HG03439 (cell line): ENCODE measurements around the gene RPTOR.
"Not testable (repeated sequence)": the region's sequence is repeated elsewhere in the genome, so short reads cannot be mapped to it uniquely, and the experiment has no call there.

Experiments used
- ATAC-seq: cut with Tn5 transposase; IDR thresholded peaks from one replicate; pipeline ENCODE4 v1.9.1; 2021; ENCODE audit warnings: mild to moderate bottlenecking, moderate library complexity; ENCODE audit not compliant: unreplicated experiment

The RPTOR gene

DNA sequence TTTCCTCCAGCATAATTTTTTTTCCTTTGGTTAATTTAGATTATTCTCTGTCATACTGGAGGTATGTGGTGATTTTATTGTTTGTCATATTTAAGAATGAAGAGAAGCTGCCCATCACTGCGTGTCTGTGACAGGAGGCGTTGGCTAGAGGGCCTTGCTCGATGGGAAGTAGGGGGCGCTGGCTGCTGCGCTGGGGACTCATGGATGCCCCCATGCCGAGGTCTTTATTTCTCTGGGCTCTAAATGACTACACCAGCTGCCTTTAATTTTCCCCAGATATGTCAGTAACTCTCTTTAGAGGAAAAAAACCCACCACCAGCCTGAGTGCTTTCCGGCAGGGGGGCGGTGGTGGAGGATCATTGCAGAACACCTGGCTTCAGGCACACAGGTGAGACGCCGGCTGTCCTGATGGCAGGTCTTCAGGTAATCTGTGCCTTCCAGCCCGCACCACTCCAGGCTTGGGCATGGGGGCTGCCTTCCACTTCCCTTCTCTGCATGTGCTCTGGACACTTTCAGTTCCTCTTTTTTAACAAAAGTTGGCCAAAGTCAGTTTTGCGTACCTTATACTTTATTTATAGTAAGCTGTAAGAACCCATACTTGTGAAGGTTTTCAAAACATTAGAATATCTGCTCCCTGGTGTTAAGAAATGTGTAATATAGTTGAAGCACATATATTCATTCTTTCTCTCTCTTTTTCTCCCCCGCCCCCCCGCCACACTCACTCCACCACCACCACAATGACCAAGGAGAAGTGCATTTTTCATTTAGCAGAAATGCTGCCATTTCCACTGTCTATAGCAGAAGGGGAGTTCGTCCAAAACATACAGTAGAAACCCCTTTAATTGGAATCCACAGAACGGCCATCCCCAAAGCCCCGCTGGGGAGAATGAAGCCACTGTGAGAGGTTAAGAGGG is 192.7 kb downstream of the RPTOR start:
- ATAC-seq: peak; percentile 79

DNA sequence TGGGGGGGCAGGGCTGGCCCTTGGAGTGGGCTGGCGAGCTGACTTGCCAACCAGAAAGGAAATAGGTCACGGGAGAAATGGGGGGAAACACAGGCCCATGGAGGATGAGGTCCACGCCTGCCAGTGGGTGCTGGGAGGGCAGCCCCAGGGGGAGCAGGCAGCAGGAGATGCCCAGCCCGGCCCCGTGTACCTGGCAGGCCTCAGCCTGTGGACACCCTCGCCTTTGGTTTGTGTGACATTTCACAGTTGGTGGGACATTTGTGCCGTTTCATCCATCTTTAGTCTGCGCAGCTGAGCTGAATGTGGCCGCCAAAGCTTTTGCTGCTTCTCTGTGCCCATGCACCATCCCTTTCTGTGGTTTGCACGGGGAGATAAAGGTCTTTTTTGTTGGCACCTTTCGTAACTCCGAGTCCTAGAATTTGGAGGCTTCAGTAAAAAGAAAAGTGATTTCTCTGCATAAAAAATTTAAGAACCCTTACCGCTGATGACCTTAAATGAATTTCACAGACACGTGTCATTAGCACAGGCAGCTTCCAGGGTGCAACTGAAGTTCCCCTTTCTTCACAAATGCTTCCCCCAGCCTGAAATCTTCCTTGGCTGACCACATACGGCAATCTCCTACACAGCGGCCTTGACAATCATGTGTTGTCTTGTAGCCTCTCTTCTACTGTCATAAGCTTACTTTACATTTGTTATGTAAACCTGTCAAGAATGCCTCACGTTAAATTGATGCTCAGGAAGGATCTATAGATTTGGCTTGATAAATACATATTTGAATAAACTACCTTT is 193.6 kb downstream of the RPTOR start:
- no peak for ATAC-seq

DNA sequence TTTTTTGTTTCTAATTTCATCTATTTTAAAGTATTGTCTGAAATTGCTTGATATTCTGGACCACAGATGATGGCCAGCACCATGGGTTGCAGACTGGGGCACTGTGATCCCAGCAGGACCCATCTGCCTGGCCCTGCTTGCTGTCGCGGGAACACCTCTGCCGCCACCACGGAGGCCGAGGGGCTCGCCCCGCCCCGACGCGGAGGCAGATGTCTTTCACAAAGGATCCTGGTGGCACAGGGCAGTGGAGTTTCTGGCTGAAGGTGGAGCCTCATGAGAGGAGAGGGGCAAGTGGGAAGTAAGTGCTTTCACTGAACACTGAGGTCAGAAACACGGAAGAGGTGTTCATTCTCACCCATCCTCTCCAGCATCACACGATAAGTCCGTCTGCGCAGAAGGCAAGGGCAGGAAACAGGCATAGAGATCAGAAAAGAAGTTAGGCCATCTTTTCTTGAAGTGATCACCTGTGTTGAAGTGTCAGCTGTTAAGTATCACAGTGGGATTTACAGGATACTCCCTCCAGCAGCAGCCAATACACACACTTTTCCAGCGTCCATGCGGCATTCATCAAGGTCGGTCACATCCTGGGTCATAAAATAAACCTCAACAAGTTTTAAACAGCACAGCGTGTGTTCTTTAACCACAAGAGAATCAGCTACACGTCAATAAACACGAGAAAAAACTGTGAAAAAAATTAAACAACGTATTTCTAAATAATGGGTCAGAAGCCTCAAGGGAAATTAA is 194.5 kb downstream of the RPTOR start:
- no peak for ATAC-seq

DNA sequence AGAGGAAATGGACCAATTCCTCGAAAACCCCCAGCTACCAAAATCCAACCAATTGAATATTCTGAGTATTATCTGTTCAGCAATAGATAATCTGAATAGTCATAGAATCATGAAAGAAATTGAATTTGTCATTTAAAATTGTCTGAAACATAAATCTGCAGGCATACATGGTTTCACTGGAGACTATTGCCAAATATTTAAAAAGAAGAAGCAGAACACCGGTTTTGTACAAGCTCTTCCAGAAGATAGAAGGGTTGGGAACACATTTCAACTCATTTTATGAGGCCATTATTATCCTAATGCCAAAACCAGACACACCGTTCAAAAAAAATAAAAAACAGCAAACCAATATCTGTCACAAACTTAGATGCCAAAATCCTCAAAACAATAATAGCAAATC is 195.5 kb downstream of the RPTOR start:
- ATAC-seq: no peak

DNA sequence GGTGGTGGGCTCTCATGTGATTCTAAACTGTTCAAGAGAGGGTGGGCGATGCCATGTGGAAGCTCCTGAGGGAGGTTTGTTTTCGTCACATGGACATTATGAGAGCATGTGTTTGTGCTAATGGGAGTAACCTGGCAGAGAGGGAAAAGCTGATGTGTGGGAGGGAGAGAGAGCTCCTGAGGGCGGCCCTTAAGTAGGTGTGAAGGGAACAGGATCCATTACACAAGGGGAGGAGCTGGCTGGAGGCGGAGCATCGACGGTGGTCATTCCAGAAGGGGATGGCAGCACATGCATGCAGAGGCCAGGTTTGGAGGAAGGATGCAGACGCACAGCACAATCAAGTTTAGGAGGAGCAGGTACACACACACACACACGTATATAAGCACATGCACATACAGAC is 197.5 kb downstream of the RPTOR start:
- ATAC-seq: no peak

DNA sequence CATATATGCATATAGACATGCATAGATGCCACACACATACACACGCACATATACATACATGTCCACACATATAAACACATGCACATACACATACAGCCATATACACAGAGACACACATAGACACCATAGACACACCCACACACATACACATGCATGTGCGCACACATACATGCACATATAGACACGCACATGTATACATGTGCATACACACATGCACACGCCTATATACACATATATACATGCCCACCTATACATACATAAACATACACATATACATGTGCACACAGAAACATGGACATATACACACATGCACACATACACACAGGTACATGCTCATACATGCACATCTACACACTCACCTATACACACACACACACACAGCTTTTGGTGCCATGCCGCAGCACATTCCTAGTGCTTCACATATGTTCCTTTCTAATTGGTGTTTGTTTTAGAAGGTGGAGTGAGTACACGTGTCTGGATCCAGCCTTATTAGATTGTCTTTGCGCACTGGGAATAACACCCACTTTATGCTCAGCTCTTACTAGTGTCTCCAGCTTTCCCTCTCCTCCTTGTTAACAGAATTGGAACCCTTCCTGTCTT is 198.0 kb downstream of the RPTOR start:
- no peak for ATAC-seq

DNA sequence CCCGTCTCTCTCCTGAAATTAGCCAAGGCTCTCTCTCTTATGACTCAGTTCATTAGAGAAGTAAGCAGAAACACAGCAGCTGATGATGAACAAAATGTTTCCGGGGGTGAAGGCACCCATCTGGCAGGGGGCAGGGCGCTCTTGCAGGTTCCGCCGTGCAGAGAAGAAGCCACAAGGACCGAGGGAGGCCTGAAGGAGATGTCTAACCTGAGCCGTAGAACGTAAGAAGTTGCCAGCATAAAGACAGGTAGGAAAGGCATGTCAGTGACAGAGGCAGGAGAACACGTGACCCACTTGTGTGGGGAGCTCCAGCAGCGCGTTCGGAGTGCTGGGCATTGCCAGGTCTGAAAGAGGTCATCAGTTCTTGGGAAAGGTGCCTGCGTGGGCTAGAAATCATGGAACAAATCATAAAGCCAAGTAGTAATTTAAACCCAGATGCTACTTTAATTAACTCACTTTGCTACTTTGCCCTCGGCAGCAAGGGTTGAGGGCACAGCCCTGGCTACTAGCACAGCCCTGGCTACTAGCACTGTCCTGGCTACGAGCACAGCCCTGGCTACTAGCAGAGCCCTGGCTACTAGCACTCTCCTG is 198.6 kb downstream of the RPTOR start:
- no peak for ATAC-seq

DNA sequence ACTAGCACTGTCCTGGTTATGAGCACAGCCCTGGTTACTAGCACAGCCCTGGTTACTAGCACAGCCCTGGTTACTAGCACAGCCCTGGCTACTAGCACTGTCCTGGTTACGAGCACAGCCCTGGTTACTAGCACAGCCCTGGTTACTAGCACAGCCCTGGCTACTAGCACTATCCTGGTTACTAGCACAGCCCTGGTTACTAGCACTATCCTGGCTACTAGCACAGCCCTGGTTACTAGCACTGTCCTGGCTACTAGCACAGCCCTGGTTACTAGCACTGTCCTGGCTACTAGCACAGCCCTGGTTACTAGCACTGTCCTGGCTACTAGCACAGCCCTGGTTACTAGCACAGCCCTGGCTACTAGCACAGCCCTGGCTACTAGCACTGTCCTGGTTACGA is 199.3 kb downstream of the RPTOR start:
- ATAC-seq: not testable (repeated sequence)

DNA sequence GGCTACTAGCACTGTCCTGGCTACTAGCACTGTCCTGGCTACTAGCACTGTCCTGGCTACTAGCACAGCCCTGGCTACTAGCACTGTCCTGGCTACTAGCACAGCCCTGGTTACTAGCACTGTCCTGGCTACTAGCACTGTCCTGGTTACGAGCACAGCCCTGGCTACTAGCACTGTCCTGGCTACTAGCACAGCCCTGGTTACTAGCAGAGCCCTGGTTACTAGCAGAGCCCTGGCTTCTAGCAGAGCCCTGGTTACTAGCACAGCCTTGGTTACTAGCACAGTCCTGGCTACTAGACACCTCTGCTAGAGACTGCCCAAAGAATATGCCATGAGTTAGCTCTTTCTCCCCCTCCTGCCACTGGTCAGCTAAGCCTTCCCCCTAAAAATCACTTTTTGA is 200.1 kb downstream of the RPTOR start:
- not testable (repeated sequence) for ATAC-seq

DNA sequence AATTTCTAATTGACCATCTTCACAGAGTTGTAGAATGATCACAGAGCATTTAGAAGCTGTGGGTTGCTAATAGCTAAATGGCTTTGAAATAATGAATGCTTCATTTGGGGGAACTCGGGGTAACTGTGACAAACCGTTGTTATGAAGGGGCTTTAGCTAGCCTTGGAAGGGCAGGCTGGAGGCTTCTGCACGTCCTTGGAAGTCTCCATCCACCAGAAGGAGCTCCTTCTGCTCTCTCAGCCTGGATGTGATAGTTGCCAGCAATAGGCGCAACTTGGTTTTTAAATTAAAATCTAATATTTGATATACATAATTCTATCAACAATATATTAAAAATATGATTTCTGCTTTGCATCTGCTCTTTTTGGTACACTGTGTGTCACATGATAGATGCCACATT is 200.5 kb downstream of the RPTOR start:
- no peak for ATAC-seq

DNA sequence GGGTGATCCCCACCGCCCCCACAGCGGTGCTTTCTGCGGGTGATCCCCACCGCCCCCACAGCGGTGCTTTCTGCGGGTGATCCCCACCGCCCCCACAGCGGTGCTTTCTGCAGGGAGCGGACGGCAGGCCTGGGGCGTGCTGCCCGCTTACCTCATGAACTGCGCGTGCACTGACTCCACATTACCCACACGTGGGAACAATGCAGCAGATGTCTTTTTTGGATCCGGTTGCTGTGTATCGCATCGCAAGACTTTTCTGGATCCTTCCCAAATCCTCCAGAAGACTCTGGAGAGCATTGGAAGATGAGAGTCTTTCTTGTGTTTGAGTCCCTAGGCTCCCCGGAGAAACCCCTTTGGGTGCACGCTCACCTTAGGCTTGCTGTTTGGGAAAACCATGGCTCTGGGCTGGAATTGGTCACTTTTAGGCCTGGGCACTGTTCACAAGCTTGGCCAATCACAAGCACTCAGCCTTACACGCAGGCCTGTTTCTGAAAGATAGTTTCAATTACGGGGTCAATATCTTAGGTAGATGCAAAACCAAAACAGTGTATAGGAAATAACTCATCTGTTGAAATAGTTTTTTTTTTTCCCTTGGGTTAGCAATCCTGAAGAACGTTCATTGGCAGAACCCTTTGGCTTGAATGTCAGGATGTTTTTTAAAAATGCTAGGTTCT is 201.8 kb downstream of the RPTOR start:
- ATAC-seq: no peak

DNA sequence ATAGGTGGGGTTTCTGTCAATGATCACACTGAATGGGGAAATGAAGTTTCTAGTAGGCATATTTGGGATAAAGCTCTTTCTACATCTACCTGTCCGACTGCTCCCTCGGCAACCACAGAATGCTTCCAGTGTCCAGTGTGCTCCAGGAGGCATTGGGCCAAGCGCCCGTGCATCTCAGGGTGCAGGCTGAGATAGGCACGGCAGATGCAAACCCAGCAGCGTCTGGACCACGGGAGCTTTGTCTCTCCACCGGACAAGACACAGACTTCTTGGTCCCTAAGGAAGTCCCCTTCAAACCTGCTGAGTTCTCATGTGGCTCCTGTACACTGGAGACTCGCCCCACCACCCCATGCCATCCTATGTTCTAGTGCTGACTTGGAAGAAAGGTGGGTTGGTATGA is 202.8 kb downstream of the RPTOR start:
- ATAC-seq: no peak

DNA sequence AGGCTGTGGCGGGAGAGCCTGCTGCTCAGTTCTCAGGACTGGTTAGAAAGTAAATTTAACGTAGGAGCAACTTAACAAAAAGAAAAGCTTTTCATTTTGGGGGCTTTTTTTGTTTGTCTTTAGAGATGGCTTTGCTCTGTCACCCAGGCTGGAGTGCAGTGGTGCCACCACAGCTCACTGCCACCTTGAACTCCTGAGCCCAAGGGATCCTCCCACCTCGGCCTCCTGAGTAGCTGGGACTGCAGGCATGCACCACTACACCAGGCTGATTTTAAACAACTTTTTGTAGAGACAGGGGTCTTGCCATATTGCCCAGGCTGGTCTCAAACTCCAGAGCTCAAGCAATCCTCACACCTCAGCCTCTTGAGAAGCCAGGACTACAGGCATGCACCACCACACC is 205.0 kb downstream of the RPTOR start:
- ATAC-seq: no peak

DNA sequence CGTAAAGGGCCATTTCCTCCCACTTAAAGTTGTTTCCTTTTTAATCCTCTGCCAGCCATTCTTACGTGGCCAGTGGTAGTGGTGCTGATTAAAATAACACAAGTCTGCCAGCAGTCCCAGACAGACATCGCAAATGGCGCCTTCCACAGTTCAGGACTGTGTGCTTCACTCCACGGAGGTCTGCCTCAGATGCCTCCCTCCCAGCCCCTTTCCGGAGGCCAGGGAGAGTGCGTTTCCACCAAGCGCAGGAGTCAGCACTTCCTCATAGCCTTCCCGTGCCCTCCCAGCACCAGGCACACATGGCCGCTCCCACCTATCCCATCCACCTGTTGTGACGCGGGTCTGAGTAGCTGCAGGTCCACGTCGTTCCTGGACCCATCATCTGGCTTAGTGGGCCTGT is 205.6 kb downstream of the RPTOR start:
- ATAC-seq: no peak

DNA sequence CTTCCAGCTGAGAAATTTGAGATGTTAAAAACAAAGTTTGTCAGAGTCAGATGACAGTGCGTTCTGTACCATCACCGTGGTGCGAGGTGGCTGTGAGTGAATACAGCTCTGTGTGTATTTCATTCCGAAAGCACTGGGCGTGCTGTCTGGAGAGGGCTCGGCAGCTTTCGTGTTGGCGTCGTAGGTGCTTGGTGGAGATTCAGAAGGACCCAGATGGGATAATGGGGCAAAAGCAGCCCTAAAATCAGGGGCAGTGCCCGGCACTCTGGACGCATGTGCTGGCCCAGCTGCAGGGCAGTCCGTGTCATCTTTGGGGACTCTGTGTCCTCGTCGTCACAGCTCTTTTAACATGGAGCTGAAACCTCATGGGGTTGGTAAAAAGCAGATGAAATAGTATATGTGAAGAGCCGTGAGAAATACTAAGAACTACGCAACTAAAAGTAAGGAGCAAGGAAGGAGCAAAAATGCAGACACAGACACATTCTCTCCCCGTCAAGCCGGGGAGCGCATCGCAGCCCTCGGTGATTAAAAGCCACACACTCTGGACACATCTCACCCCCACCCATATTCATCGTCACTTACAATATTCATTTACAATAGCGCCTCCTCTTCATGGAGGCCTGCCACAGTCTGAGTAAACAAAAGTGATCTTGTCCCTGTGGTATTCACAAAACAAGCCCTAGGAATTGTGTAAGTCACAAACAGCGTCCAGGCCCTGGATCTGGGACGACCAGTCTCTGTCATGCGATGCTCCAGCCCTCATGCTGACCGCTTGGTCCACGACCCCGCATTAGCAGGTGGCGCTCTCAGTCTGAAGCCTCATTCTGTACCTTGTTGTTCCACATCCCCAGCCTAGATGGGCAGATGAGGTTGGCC is 206.7 kb downstream of the RPTOR start:
- no peak for ATAC-seq

DNA sequence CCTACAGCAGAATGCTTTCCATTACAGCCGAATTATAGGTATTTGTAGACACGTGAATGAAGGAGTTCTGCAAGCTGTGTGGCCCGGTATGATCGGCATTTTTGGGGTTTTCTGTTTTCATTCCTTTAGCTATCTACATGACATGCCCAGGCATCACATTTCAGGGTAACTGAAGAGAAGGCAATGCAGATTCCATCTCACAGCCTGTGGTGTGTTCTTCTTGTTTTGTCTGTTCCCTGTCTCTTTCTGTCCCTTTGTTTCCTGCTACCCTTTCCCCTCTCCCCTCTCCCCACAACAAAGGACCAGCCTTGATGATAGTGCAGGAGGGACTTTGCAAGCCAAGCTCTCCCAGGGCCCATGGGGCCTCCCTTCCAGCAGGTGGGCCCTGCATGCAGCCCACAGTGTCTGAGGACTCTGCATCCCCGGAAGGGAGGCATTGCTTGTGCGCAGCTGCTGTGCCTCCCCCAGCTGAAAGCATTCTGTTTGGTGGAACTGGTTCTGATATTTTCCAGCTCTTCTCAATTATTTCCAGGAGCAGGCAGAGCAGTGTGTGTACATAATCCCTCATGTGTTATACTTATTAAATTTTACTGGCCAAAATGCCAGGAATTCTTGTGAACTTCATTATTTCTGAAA is 207.4 kb downstream of the RPTOR start:
- ATAC-seq: no peak

DNA sequence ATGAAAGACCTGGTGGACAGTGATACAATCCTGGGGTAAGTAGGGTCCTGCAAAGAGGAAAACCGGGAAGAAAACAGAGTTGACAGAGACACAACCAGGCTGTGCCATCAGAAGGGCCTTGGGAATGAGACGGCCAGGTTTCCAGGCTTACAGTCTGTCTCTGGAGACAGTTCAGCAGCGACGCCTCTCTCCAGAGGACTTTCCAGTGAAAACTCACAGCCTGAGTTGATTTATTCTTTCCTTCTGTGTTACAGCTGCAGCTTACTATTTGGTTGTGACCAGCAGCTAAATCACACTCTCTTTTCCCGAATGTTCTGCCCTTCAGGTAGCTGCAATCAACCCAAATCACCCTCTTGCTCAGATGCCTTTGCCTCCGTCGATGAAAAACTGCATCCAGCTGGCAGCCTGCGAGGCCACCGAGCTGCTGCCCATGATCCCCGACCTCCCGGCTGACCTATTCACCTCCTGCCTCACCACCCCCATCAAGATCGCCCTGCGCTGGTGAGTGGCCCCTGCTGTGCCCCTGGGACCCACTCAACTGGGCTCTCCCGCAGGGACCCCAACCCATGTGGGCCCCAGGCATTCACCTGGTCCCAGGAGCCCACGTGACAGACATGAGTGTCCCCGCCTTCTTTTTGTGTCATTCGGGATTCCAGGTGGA is 209.2 kb downstream of the RPTOR start:
- ATAC-seq: no peak

DNA sequence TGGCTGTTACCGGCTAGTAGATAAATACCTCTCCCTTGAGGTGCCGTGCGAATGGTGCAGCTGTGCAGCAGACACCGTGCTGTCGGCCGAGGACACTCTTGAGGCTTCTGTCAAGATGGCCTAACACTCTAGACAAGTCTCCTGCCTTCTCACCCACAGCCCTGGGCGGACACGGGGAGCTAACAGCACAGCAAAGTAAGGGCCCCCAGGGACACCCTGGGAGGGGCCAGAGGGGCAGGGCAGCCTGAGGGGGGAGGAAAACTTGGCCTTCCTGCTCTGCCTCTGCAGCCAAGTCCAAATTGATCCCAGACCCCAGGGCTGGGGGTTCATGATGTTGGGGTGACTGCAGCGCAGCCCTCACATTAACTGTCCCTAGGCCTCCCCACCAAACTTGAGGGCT is 210.2 kb downstream of the RPTOR start:
- ATAC-seq: no peak
